PC-9 (cell line): ENCODE data around the gene AHI1. TPM values are rescaled to one million over a fixed set of nuclear protein-coding genes. Genes with fewer than 3 reads are reported as not detected.

Experiments
- BruUV-seq: library from RNA; stranded (reverse); fragments of 400-500 nt; replicated peaks from 2 replicates; lab custom pipeline; 2021; lab: Mats Ljungman, UMichigan
- CTCF ChIA-PET: fragments of 300-600 bp; sonication (Branson Sonifier 250); formaldehyde crosslinking; loops from one replicate; lab custom pipeline; 2022; ENCODE audit warnings: antibody characterized with exemption; lab: Charles Lee
- POLR2A ChIA-PET: fragments of 300-600 bp; sonication (Branson Sonifier 250); formaldehyde crosslinking; loops from one replicate; lab custom pipeline; 2022; ENCODE audit warnings: antibody characterized with exemption; ENCODE audit not compliant: unreplicated experiment; lab: Charles Lee
- DNase-seq, 2 experiments: peaks; one replicate each; pipeline versions ENCODE4 v3.0.0 to v3.0.0-alpha.2; 2015 to 2022; ENCODE audit warnings: mixed read lengths in 1 of 2
- H2AFZ ChIP-seq: fragments of 200-600 bp; sonication (generic); 2 replicates; pipeline ENCODE4 v1.8.1; 2017; ENCODE audit warnings: antibody characterized with exemption
- H3F3A ChIP-seq: fragments of 200-600 bp; sonication (generic); 2 replicates; pipeline ENCODE4 v1.8.1; 2017; ENCODE audit warnings: antibody characterized with exemption, mild to moderate bottlenecking, low read depth; ENCODE audit not compliant: insufficient read depth
- H3K27ac ChIP-seq: fragments of 200-600 bp; sonication (generic); 2 replicates; pipeline ENCODE4 v1.6.1; 2016; ENCODE audit warnings: mixed run types
- H3K27me3 ChIP-seq: fragments of 200-600 bp; sonication (generic); 2 replicates; pipeline ENCODE4 v1.6.1; 2016; ENCODE audit warnings: low read depth, mixed run types; ENCODE audit not compliant: insufficient read depth
- H3K36me3 ChIP-seq: fragments of 200-600 bp; sonication (generic); 2 replicates; pipeline ENCODE4 v1.6.1; 2016; ENCODE audit warnings: low read depth, mixed run types
- H3K4me1 ChIP-seq: fragments of 200-600 bp; sonication (generic); replicated peaks from 2 replicates; pipeline ENCODE4 v1.6.1; 2016; ENCODE audit warnings: mixed run types; ENCODE audit not compliant: insufficient read depth
- H3K4me2 ChIP-seq: fragments of 200-600 bp; sonication (generic); 2 replicates; pipeline ENCODE4 v1.6.1; 2017; ENCODE audit warnings: mixed run types
- H3K4me3 ChIP-seq: fragments of 200-600 bp; sonication (generic); 2 replicates; pipeline ENCODE4 v1.6.1; 2016; ENCODE audit warnings: mixed run types
- H3K79me2 ChIP-seq: fragments of 200-600 bp; sonication (generic); 2 replicates; pipeline ENCODE4 v1.6.1; 2017; ENCODE audit warnings: low read depth, mixed run types
- H3K9me2 ChIP-seq: fragments of 200-600 bp; sonication (generic); 2 replicates; pipeline ENCODE4 v1.8.1; 2017; ENCODE audit warnings: mild to moderate bottlenecking; ENCODE audit not compliant: insufficient read depth
- H3K9me3 ChIP-seq: fragments of 200-600 bp; sonication (generic); 2 replicates; pipeline ENCODE4 v1.8.1; 2016; ENCODE audit warnings: low read depth; ENCODE audit not compliant: insufficient read depth
- H4K20me1 ChIP-seq: fragments of 200-600 bp; sonication (generic); 2 replicates; pipeline ENCODE4 v1.8.1; 2017; ENCODE audit not compliant: insufficient read depth
- EZH2 ChIP-seq: fragments of 200-600 bp; sonication (generic); IDR thresholded peaks from 2 replicates; pipeline ENCODE4 v1.8.0; 2017; ENCODE audit warnings: antibody characterized with exemption, low read depth
- intact Hi-C: fragments of 100-400 bp; cut with micrococcal nuclease; formaldehyde crosslinking; loops from one replicate; pipeline ENCODE4 v1.10.0; 2022; ENCODE audit not compliant: unreplicated experiment
- total RNA-seq: library from RNA; stranded (reverse); gene quantifications from 2 replicates; pipeline ENCODE4 v1.2.3, GENCODE V29; 2021
- TF ChIP-seq, protein P1 (sequence below): fragments of 200-600 bp; sonication (generic); conservative IDR thresholded peaks from 2 replicates; pipeline ENCODE4 v1.6.1; 2017; ENCODE audit warnings: mixed run types, antibody characterized with exemption, mild to moderate bottlenecking, moderate library complexity

Gene AHI1
- total RNA-seq, 1 experiment from 2014 or later, result 19.9 TPM

- Histone ChIP-seq H3K4me1 (no peaks in the 10 kb centered on the region), H3K27ac (no peak overlapping the region), H3K27me3 (no peaks in the 10 kb centered on the region), H4K20me1 (no peaks in the 10 kb centered on the region), H3K9me2 (no peaks in the 10 kb centered on the region), H3K4me3 (no peak overlapping the region), H2AFZ (no peak overlapping the region), H3K9me3 (no peaks in the 10 kb centered on the region), H3K4me2 (no peak overlapping the region), H3K36me3 (no peaks in the 10 kb centered on the region), H3K79me2 (no peaks in the 10 kb centered on the region), H3F3A (no peaks in the 10 kb centered on the region)
- TF ChIP-seq, protein P1, sequence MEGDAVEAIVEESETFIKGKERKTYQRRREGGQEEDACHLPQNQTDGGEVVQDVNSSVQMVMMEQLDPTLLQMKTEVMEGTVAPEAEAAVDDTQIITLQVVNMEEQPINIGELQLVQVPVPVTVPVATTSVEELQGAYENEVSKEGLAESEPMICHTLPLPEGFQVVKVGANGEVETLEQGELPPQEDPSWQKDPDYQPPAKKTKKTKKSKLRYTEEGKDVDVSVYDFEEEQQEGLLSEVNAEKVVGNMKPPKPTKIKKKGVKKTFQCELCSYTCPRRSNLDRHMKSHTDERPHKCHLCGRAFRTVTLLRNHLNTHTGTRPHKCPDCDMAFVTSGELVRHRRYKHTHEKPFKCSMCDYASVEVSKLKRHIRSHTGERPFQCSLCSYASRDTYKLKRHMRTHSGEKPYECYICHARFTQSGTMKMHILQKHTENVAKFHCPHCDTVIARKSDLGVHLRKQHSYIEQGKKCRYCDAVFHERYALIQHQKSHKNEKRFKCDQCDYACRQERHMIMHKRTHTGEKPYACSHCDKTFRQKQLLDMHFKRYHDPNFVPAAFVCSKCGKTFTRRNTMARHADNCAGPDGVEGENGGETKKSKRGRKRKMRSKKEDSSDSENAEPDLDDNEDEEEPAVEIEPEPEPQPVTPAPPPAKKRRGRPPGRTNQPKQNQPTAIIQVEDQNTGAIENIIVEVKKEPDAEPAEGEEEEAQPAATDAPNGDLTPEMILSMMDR, result no peak
- TF ChIP-seq EZH2, result no peak
- DNase-seq, result peak in 1 of 2 experiments; percentile 58
- intact Hi-C loops, result no loop called here
- BruUV-seq, result no TSS peak
- CTCF ChIA-PET, result no interaction called here
- POLR2A ChIA-PET, result no interaction called here
These were observed 217.0 kb downstream of the AHI1 start for GRCh38 chr6:135280375-135281136.

DNA sequence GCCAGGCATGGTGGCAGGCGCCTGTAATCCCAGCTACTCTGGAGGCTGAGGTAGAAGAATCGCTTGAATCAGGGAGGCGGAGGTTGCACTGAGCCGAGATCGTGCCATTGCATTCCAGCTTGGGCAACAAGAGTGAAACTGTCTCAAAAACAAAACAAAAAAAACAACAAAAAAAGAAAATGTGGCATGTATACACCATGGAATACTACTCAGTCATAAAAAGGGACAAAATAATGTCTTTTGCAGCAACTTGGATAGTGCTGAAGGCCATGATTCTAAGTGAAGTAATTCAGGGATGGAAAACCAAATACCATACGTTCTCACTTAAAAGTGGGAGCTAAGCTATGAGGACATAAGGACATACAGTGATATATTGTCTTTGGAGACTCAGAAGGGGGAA is 220.1 kb downstream of the AHI1 start:
- Histone ChIP-seq H4K20me1 (no peaks in the 10 kb centered on the region), H3F3A (no peaks in the 10 kb centered on the region), H3K27me3 (peaks cover 5% of the 10 kb centered on the region), H3K27ac (no peak overlapping the region), H3K4me3 (no peak overlapping the region), H3K4me1 (no peaks in the 10 kb centered on the region), H2AFZ (no peak overlapping the region), H3K36me3 (no peaks in the 10 kb centered on the region), H3K79me2 (no peaks in the 10 kb centered on the region), H3K4me2 (no peak overlapping the region), H3K9me3 (no peaks in the 10 kb centered on the region), H3K9me2 (no peaks in the 10 kb centered on the region)
- no peak for TF ChIP-seq EZH2
- TF ChIP-seq, protein P1, result no peak
- ChIA-PET POLR2A (no interaction called here), CTCF (no interaction called here)
- no TSS peak for BruUV-seq
- intact Hi-C loops, result no loop called here
- no peak for DNase-seq

DNA sequence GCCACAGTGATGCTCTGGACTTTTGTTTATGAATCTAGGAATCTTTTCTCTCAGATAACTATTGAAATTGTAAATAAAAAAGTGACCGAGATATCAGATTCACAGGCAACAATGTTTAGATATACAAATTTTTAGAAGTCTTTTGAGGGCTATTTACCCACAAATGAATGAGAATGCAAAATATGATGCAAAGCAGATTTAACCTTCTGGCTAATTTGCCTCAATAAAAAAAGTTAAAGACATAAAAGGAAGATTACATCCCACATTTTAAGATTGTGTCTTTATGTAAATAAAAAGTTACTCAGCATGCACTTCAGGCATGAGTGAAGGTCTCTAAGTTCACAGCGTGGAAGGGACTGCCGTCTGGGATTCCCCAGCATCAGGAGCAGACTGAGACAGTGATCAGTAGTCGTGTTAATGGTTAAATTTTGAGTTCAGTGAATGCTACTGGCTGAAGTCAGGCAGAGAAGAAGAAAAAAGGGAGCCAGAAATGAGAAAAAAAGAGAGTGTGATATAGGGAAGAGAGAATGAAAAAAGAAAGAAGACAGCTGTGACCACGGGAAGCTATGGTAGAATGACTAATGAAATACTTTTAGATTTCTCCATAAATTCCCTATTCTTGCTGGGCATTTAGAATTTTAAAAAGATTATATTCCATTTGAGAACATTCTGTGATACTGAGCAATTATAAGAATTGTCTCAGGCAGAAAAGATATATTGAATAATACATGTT is 222.8 kb downstream of the AHI1 start:
- H3F3A ChIP-seq, result peaks cover 21% of the 10 kb centered on the region
- H3K9me3 ChIP-seq, result no peaks in the 10 kb centered on the region
- H3K9me2 ChIP-seq, result no peaks in the 10 kb centered on the region
- no peaks in the 10 kb centered on the region for H3K79me2 ChIP-seq
- H3K4me1 ChIP-seq, result peaks cover 24% of the 10 kb centered on the region
- no peak overlapping the region for H3K4me3 ChIP-seq
- no peaks in the 10 kb centered on the region for H3K36me3 ChIP-seq
- BruUV-seq, result no TSS peak
- H2AFZ ChIP-seq, result no peak overlapping the region
- no peak overlapping the region for H3K27ac ChIP-seq
- no peaks in the 10 kb centered on the region for H4K20me1 ChIP-seq
- intact Hi-C loops, result no loop called here
- no peak for DNase-seq
- ChIA-PET CTCF (interaction anchor here (0.6 to 0.7 kb wide), 2 partner anchors 15 to 272 kb away, joined by 3 to 8 read pairs; no protein-coding TSS in a partner anchor), POLR2A (no interaction called here)
- H3K27me3 ChIP-seq, result peaks cover 5% of the 10 kb centered on the region
- no peak overlapping the region for H3K4me2 ChIP-seq
- TF ChIP-seq, protein P1, result no peak
- no peak for TF ChIP-seq EZH2
